Mucosa of descending colon (tissue), 3 donors: ENCODE data around the gene HOXA3. TPM values are rescaled to one million over a fixed set of nuclear protein-coding genes. Genes with fewer than 3 reads are reported as not detected.

Source experiments
- ATAC-seq: fragments of 200-7000 bp; cut with Tn5 transposase; one replicate; pipeline ENCODE4 v1.9.1; 2020; ENCODE audit warnings: mild to moderate bottlenecking, moderate library complexity
- DNase-seq, 3 donors: peaks; one replicate each; pipeline ENCODE4 v3.0.0-alpha.2; 2020
- H3K36me3 ChIP-seq: fragments of 200-600 bp; one replicate; pipeline ENCODE4 v1.8.0; 2021; ENCODE audit warnings: low read depth, mild to moderate bottlenecking
- H3K4me1 ChIP-seq: fragments of 200-600 bp; one replicate; pipeline ENCODE4 v1.8.0; 2021; ENCODE audit warnings: low read depth, mild to moderate bottlenecking
- H3K4me3 ChIP-seq: fragments of 200-600 bp; one replicate; pipeline ENCODE4 v1.8.0; 2021; ENCODE audit warnings: mild to moderate bottlenecking
- H3K9me3 ChIP-seq: fragments of 200-600 bp; one replicate; pipeline ENCODE4 v1.8.0; 2021; ENCODE audit warnings: mild to moderate bottlenecking
- intact Hi-C, 2 donors: fragments of 100-400 bp; cut with DNase I in 1 of 2; cut with micrococcal nuclease in 1 of 2; formaldehyde crosslinking; loops; one replicate each; pipeline versions ENCODE4 v1.11.0 to v1.11.1; 2022; cut with DNase I, micrococcal nuclease
- total RNA-seq, 3 donors: library from RNA; stranded (reverse); fragmentation: NEBNext Ultra II Directional in 2 of 3; extraction: Animal tissue kit (Norgen Biotek cat#: 25700) in 2 of 3; gene quantifications; one replicate each; pipeline versions ENCODE4 v1.2.1 to v1.2.4, GENCODE V29; 2021 to 2023
- TF ChIP-seq, protein P1 (sequence below): fragments of 200-600 bp; IDR thresholded peaks from one replicate; pipeline ENCODE4 v1.8.0; 2022; ENCODE audit warnings: antibody characterized with exemption, mild to moderate bottlenecking
- donor health status: DM: no; HTN: no; CAD: no; lungs with moderate emphysema.
- donor health status: DM: no; HTN: no; CAD: no.
- donor health status: DM: no; HTN: yes; CAD: no.

Gene HOXA3
- total RNA-seq, 3 donors from 2014 or later, result 19.9 to 38.1 (median 20.5) TPM

DNA sequence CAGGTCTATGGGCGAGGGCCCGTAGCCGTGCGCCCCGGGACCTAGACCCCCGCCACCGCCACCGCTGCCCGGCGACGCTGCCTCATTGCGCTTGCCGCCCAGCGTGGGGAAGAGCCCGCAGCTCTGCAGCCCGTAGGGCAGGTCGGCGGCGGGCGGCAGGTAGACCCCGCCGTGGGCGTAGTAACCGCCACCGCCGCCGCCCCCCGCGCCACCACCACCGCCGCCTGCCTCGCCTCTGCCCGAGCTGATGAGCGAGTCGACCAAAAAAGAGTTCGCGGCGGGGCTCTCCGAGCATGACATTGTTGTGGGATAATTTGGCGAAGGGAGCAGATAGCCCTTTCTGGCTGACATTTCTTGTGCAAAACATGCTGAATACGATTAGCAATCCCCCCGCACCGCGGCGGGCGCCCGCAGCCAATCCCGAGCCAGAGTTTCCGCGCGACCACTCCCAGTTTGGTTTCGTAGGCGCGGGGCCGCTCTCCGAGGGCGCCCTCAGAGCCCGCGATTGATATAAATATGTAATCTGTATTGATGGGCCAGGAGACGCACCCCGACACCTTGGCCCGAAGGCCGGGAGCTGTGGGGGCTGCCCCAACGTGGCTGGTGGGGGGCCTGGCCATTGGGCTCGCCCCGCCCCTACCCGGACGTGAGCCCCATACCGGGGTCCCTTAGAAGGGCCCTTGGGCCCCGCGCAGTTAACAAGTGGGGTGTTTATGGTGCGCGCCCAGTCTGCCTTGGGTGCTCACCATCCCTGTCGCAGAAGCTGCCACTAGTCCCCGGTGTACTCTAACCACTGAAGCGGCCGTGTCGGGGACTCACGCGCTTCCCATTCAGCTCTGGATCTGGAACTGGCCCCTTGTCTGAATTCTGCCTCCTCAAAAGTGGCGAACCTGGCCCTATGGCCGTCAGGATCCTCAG, 21.8 kb upstream of the HOXA3 start, which contains the start of gene HOXA10:
Gene HOXA10, minus strand, starts transcription at position 365 of the 918 bp plus-strand sequence. Its CDS starts 14 bp downstream, at position 351.
- Histone ChIP-seq H3K36me3 (no peaks in the 10 kb centered on the region), H3K9me3 (no peaks in the 10 kb centered on the region), H3K4me1 (peaks cover 11% of the 10 kb centered on the region), H3K4me3 (peak within 1 kb of the TSS; percentile 48)
- TF ChIP-seq, protein P1, sequence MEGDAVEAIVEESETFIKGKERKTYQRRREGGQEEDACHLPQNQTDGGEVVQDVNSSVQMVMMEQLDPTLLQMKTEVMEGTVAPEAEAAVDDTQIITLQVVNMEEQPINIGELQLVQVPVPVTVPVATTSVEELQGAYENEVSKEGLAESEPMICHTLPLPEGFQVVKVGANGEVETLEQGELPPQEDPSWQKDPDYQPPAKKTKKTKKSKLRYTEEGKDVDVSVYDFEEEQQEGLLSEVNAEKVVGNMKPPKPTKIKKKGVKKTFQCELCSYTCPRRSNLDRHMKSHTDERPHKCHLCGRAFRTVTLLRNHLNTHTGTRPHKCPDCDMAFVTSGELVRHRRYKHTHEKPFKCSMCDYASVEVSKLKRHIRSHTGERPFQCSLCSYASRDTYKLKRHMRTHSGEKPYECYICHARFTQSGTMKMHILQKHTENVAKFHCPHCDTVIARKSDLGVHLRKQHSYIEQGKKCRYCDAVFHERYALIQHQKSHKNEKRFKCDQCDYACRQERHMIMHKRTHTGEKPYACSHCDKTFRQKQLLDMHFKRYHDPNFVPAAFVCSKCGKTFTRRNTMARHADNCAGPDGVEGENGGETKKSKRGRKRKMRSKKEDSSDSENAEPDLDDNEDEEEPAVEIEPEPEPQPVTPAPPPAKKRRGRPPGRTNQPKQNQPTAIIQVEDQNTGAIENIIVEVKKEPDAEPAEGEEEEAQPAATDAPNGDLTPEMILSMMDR, result no peak
- ATAC-seq (peak; percentile 2), DNase-seq (peak; percentile 76 to 83 (median 79))
- intact Hi-C loops, result no loop called here

DNA sequence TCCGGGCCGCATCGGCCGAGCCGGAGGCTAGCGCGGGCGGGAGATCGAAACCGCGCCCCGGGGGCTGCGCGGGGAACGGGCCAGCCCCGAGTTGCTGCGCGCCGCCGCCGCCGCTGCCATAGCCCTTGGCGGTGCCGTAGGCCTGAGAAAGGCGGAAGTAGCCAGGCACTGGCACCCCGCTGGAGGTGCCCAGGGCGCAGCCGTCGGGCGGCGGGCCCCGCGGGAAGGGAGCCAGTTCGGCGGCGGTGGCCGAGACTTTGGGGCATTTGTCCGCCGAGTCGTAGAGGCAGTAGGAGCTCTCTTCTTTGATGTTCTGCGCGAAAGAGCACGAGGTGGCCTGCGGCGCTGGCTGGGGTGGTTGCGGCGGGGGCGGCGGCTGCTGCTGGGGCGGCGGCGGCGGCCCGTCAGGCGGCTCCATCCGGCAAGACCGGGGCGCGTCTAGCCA, 21.1 kb upstream of the HOXA3 start:
- intact Hi-C loops, result no loop called here
- ATAC-seq (peak; percentile 31), DNase-seq (peak in 2 of 3 donors; percentile 59 to 70)
- Histone ChIP-seq H3K4me1 (peaks cover 11% of the 10 kb centered on the region), H3K9me3 (no peaks in the 10 kb centered on the region), H3K4me3 (peak overlapping the region; percentile 48), H3K36me3 (no peaks in the 10 kb centered on the region)
- TF ChIP-seq, protein P1, result no peak

DNA sequence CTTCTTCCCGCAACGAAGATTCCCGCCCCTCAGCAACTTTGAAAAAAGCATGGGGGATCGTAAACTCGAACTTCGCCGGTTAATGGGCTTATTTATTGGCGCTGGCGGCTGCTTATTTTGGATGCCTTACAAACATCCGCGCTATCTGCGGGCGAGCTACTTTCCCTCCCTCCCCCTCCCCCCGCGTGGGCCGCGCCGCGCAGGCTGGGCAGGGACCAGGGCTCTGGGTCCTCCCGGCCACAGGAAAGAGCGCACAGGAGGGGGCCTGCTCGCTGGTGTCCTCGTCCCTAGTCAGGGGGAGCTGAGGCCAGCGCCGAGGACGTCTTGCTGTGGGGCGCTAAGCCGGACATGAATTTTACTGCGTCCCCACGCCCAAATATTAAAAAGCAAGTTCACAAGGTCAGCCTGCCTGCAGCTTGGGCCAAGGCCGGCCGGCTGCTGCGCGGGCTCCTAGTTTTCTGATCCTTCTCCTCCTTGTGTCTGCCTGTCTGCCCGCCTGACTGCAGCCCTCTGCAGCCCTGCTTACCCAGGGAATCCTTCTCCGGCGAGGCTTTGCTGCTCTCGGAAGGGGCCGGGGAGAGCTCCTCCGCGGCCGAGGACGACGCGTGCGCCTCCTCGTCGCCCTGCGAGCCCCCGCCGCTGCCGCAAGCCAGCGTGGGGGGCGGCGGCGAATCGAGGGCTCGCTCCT, 20.6 kb upstream of the HOXA3 start:
- Histone ChIP-seq H3K36me3 (no peaks in the 10 kb centered on the region), H3K4me1 (peaks cover 11% of the 10 kb centered on the region), H3K4me3 (peak overlapping the region; percentile 48), H3K9me3 (no peaks in the 10 kb centered on the region)
- intact Hi-C loops, result no loop called here
- TF ChIP-seq, protein P1, result no peak
- ATAC-seq, result peak; percentile 19
- peak; percentile 86 to 89 (median 86) for DNase-seq

DNA sequence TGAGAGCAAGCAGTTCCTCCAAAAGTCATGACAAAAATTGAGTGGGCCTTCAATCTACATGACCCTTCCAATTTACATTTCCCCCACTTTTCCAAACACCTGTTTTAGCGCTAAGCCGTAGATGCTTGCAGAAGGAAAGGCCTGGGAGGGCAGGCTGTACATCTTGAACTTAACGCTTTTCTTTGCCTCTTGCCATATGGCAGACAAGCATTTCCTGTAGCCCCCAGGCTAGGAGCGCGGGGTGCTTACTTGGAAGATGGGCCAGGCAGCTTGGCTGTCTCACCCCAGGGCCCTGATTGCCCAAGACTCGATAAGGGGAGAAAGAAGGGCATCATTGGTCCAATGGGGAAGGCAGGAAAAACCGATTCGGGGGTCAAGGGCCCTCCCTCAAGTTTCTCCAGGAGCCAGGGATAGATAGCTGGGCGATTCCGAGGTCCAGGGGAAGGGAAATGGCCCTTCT, 20.0 kb upstream of the HOXA3 start:
- ATAC-seq (no peak), DNase-seq (peak in 2 of 3 donors; percentile 41 to 61)
- intact Hi-C loops, result no loop called here
- H3K9me3 ChIP-seq, result no peaks in the 10 kb centered on the region
- TF ChIP-seq, protein P1, result no peak
- H3K36me3 ChIP-seq, result no peaks in the 10 kb centered on the region
- peaks cover 11% of the 10 kb centered on the region for H3K4me1 ChIP-seq
- peak overlapping the region; percentile 48 for H3K4me3 ChIP-seq

DNA sequence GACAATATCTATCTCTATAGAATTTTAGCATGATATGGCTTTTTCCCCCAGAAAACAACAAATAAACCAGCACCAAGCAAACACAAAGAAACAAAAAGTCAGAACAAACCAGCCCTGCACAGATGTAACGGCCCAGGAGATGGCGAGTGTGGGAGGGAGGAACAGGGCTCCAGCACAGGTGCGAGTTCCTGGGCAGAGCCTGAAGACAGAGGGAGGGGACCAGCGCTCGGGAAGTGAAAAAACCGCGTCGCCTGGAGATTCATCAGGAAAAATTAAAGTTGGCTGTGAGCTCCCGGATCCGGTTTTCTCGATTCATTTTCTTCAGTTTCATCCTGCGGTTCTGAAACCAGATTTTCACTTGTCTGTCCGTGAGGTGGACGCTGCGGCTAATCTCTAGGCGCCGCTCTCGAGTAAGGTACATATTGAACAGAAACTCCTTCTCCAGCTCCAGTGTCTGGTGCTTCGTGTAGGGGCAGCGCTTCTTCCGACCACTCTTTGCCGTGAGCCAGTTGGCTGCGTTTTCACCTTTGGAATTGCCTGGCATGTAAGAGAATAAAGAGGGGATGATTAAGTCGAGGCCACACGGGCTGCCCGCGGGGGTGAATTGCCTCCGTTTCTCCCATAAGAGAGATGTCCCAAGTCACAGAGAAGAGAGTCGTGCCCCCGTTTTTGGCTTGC, 19.4 kb upstream of the HOXA3 start:
- TF ChIP-seq, protein P1, result no peak
- Histone ChIP-seq H3K4me3 (no peak overlapping the region), H3K9me3 (no peaks in the 10 kb centered on the region), H3K36me3 (no peaks in the 10 kb centered on the region), H3K4me1 (peaks cover 11% of the 10 kb centered on the region)
- ATAC-seq (no peak), DNase-seq (peak in 2 of 3 donors; percentile 53 to 56)
- intact Hi-C loops, result no loop called here
